Effector memory CD4-positive, alpha-beta T cell (primary cell): ENCODE results near the gene DEPDC1B.
"Not testable (repeated sequence)": the region's sequence is repeated elsewhere in the genome, so short reads cannot be mapped to it uniquely, and the experiment has no call there.

ENCODE experiments used
- DNase-seq, 3 donors: peaks; one replicate each; pipeline ENCODE4 v3.0.0-alpha.2; 2020
- H3K27ac ChIP-seq: 2 replicates; pipeline ENCODE4 v1.7.0; 2013; ENCODE audit warnings: mild to moderate bottlenecking, low read length, moderate library complexity; ENCODE audit not compliant: insufficient read depth, poor library complexity, severe bottlenecking
- H3K27me3 ChIP-seq: replicated peaks from 2 replicates; pipeline ENCODE4 v1.7.0; 2013; ENCODE audit warnings: mild to moderate bottlenecking, low read length; ENCODE audit not compliant: insufficient read depth, control insufficient read depth, poor library complexity, severe bottlenecking
- H3K36me3 ChIP-seq: 2 replicates; pipeline ENCODE4 v1.7.0; 2013; ENCODE audit warnings: mild to moderate bottlenecking, low read length, moderate library complexity; ENCODE audit not compliant: control insufficient read depth, insufficient read depth
- H3K4me1 ChIP-seq: 2 replicates; pipeline ENCODE4 v1.7.0; 2013; ENCODE audit warnings: low read length, mild to moderate bottlenecking; ENCODE audit not compliant: control insufficient read depth, insufficient read depth, poor library complexity, severe bottlenecking
- H3K4me3 ChIP-seq: 2 replicates; pipeline ENCODE4 v1.7.0; 2013; ENCODE audit warnings: low read length, low read depth, mild to moderate bottlenecking; ENCODE audit not compliant: insufficient read depth, poor library complexity, severe bottlenecking
- H3K9me3 ChIP-seq: 2 replicates; pipeline ENCODE4 v1.7.0; 2013; ENCODE audit warnings: mild to moderate bottlenecking, low read length, moderate library complexity; ENCODE audit not compliant: control insufficient read depth

The DEPDC1B gene

GRCh38 chr5:60563696-60564324 lies 136.2 kb downstream of the DEPDC1B start:
- no peaks in the 10 kb centered on the region for H3K27me3 ChIP-seq
- no peaks in the 10 kb centered on the region for H3K9me3 ChIP-seq
- H3K4me1 ChIP-seq = no peaks in the 10 kb centered on the region
- no peak overlapping the region for H3K27ac ChIP-seq
- H3K36me3 ChIP-seq = no peaks in the 10 kb centered on the region
- H3K4me3 ChIP-seq = no peak overlapping the region
- no peak for DNase-seq

DNA sequence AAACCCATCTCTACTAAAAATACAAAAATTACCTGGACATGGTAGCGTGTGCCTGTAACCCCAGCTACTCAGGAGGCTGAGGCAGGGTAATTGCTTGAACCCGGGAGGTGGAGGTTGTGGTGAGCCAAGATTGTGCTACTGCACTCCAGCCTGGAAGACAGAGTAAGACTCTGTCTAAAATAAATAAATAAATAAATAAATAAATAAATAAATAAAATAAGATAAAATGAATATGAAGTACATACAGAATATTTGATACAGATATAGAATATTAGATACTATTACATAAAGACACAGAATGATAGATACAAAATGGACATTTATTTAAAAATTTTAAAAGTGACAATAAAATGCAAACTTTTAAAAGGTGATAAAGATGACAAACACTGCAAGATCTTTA lies 146.7 kb downstream of the DEPDC1B start:
- not testable (repeated sequence) for H3K27ac ChIP-seq, H3K4me3 ChIP-seq, H3K27me3 ChIP-seq, H3K4me1 ChIP-seq, DNase-seq, H3K36me3 ChIP-seq, H3K9me3 ChIP-seq

- Histone ChIP-seq H3K4me3 (no peak overlapping the region), H3K27me3 (no peaks in the 10 kb centered on the region), H3K36me3 (no peaks in the 10 kb centered on the region), H3K9me3 (no peaks in the 10 kb centered on the region), H3K27ac (no peak overlapping the region), H3K4me1 (no peaks in the 10 kb centered on the region)
- DNase-seq = no peak
Measured at GRCh38 chr5:60551829-60552228, 148.1 kb downstream of the DEPDC1B start.

- Histone ChIP-seq H3K36me3 (no peaks in the 10 kb centered on the region), H3K27ac (no peak overlapping the region), H3K4me1 (no peaks in the 10 kb centered on the region), H3K9me3 (no peaks in the 10 kb centered on the region), H3K27me3 (no peaks in the 10 kb centered on the region), H3K4me3 (no peak overlapping the region)
- DNase-seq = no peak
Measured at GRCh38 chr5:60551250-60551649, 148.7 kb downstream of the DEPDC1B start.

- H3K36me3 ChIP-seq = no peaks in the 10 kb centered on the region
- H3K4me3 ChIP-seq = no peak overlapping the region
- no peak overlapping the region for H3K27ac ChIP-seq
- H3K4me1 ChIP-seq = no peaks in the 10 kb centered on the region
- no peaks in the 10 kb centered on the region for H3K9me3 ChIP-seq
- H3K27me3 ChIP-seq = no peaks in the 10 kb centered on the region
- DNase-seq = no peak
Measured at GRCh38 chr5:60550311-60550710, 149.7 kb downstream of the DEPDC1B start.

DNA sequence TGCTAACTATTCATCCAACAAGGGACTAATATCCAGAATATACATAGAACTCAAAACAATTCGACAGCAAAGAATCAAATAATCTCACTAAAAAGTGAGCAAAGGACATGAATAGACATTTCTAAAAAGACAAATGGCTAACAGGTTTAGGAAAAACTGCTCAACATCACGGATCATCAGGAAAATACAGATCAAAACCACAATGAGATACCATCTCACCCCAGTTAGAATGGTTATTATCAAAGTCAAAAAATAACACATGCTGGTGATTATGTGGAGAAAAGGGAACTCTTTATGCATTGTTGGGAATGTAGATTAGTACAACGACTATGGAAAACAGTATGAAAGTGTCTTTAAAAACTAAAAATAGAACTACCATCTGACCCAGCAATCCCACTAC lies 150.1 kb downstream of the DEPDC1B start:
- H3K27ac ChIP-seq = no peak overlapping the region
- H3K27me3 ChIP-seq = no peaks in the 10 kb centered on the region
- H3K4me1 ChIP-seq = no peaks in the 10 kb centered on the region
- no peaks in the 10 kb centered on the region for H3K36me3 ChIP-seq
- no peak overlapping the region for H3K4me3 ChIP-seq
- DNase-seq = no peak
- no peaks in the 10 kb centered on the region for H3K9me3 ChIP-seq
